GM19452 (cell line): Measurements from ENCODE around the gene DGUOK.

Experiments used
- ATAC-seq: cut with Tn5 transposase; IDR thresholded peaks from one replicate; pipeline ENCODE4 v1.9.1; 2021; ENCODE audit not compliant: unreplicated experiment

Gene DGUOK

DNA sequence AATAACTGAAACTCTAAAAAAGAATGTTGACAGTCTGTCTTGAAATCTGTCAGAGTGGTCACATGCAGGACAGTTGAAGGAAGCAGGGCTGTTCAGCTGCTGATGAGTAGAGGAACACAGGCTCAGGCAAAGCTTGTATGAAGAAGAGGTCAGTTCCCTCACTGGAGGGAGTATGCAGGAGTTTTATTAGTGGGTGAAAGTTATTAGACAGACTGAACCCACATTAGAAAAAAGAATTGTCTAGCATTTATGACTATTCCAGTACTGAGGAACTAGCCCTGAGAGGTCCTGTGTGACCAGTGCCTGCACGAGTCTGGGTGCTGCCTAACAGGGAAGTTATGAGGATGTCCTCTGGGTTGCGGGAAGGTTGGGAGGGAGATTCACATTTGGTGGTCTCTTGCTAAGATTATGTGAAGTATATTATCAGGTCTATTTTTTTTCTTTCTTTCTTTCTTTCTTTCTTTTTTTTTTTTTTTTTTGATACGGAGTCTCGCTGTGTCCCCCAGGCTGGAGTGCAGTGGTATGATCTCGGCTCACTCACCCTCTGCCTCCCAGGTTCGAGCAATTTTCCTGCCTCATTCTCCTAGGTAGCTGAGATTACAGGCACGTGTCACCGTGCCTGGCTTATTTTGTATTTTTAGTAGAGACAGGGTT is 67.6 kb downstream of the DGUOK start:
- ATAC-seq = no peak

DNA sequence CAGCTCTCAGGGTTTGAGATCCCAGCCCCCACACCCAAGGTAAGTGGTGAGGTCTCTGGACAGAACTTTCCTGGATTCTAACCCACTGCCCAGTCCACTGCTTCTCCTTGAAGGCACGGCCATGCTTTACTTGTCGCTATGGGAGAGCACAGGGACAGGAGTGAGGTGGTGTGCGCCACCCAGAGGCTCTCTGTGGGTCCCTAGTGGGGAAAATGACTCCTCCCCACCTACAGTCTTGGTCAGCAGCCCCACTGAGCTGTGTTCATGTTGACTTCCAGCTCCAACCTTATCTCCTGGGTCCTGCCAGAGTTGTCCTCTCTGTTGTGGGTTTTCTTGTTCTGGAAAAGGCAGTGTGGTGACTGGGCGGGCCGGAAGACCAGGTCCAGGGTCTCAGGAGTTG is 69.1 kb downstream of the DGUOK start:
- no peak for ATAC-seq

DNA sequence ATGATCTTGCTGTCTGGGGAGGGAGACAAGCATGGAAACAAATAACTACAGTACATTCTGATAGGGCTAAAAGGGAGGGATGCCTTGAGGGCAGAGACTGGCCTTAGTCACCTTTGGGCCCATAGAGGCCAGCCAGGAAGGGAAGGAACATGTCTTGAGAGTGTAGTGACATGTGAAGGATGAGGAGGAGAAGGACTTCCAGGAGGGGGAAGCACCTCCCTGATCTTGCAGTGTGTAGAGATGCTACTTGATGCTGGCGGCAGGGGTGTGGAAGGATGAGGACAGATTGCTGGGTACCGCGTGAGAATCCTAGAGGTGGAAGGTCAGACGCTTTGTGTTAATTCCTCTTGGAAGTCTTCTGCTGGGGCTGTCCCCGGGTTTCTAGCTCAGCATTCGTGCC is 71.1 kb downstream of the DGUOK start:
- no peak for ATAC-seq

DNA sequence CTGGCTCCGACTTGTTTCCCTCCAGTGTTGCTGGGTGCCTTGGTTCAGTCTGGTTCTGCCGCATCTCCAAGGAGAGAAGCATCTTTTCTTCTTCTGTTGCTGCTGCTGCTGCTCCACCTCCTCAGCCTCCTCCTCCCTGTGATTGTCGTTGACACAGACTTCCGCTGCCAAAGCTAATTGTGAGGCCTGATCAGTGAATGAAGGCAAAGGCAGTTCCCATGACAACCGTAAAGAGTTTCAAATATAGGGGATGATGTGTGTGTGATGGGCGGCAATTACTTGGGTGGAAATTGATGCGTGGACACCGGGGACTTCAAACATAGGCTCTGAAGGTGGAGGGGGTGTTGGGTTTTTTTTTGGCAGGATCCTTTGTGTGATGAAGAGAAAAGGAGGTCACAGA is 71.8 kb downstream of the DGUOK start:
- no peak for ATAC-seq

DNA sequence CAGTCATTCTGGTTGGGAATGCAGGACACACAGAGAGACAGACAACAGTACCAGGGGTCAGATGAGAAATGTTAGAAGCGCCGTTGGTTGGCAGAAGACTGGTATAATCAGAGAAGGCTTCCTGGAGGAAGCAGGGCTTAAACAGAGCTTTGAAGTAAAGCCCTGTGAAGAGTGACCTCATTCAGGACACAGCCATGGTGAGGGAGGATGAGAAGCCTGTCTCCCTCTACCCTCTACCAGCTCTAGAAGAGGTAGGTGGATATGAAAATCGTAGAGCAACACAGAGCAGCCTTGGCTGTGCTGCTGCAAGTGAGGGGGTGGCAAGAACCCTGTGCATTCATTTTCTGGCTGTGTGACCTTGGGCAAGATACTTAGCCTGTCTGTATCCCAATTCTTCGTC is 72.3 kb downstream of the DGUOK start:
- ATAC-seq = no peak

DNA sequence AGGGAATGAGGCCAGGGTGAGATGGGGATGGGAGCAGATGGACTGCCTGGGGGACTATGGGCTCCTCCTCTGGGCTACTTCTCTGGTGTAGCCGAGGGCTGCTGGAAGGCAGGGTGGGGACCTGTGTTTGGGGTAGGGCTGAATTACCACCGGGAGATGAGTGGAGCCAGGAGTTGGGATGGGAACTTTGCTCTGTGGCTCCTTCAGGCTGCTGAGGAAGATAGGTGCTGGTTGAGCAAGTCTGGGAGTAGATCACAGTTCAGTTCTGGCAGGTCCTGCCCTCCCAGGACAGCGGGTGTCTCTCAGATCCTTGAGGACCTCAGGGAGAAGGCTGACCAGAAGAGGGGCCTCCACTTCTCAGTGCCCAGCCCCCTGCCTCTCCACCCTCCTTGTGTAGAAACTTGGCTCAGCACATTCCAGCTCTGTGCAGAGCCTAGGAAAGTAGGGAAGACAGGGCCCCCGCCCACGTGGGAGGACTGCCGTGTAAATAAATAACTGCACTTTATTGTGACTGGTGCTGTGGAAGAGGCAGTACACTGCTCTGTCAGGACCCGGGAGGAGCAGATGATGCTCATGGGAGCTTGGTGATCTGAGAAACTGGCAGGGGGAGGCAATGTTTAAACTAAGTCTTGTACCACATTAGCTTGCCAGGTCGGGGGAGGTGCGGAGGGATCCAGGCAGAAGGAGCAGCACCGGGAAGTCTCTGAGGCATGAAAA is 73.4 kb downstream of the DGUOK start:
- no peak for ATAC-seq

- ATAC-seq = no peak
These were observed 74.0 kb downstream of the DGUOK start for GRCh38 chr2:74000666-74001065.

DNA sequence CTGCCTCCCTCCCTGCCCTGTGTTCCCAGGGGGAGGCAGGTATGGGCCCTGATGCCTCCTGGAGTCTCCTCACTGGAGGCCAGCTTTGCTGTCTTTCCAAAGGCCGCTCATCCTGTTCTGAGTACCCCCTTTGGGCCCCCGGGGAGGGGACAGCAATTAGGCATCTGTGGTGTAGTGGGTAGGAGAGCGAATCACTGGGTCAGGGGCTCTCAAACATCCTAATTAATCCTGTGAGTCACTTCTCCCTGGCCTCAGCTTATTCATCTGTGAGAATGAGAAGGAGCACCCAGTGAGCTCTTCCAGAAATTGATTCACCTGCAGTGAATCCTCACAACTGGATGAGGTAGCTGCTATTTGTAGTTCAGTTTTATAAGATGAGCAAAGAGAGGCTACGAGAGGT is 74.4 kb downstream of the DGUOK start:
- no peak for ATAC-seq

DNA sequence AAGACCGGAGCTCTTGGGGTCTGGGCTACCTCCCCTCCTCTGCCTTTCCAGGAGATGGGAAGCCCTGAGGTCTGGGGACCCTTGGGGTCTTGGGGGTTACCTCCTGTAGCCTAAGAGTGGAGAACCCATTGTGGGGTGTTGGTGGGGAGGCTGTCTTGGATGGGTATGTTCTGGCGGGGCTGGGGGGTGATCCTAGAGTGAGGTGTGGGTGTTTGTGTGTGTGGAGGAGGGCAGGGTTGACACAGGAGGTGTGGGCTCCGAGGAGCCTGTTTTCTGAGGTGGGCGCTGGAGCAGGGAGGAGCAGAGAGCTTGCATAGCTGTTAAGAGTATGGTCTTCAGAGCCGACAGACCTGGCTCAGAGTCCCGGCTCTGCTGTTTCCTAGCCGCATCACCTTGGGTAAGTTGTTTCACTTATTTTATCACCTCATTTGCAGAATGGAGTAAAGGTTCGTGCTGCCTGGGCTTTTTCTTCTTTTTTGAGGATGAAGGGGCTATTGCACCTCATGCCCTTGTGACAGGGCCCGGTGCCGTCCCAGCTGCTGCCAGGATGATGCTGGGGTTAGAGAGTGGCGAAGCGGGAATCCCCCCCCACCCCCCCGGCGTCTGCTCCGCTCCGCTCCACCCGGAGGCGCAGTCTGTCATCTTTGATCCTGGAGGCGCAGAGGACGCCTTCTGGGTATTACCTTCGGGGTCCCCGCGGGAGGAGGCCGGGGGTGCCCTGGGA is 75.3 kb downstream of the DGUOK start:
- ATAC-seq = peak; percentile 57

DNA sequence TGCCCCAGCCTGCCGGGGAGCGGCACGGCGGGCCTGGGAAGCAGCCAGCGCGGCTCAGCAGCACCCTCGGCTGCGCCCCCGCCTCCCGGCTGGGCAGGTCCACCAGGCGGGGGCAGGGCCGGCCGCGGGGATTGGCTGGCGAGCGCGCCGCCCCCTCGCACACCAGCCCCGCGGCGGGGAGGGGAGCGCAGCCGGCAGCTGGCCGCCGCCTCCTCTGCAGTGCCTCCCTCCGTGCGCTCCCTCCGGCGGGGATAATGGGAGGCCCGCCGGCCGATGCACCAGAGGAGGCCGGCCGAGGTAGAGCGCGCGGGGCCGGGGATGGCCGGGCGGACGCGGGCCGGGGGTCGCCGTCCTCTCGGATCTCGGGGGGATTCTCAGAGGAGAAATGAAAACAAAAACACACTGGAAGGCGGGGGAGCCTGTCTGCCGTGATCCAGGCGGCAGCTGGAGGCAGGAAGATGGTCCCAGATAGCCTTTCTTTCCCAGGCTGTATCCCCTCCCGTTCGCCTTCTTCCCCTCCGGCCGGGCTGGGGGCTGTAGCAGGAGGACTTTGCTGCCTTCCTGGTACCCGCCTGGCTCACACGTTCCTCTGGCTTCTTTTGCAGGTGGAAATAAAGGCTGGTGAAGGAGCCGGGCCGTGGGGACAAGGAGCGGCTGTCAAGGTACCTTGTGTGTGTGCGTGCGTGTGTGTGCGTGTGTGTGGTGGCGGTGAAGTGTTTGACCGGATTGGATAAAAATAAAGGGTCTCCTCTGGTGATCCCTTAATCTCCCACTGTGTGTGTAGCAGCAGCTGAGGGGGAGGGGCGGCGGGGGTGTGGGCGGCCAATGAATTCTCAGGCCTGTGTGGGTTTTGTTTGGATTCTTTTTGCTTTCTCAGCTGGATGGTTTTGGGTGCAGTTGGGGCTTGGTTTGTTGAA is 76.1 kb downstream of the DGUOK start:
- ATAC-seq = peak; percentile 97

DNA sequence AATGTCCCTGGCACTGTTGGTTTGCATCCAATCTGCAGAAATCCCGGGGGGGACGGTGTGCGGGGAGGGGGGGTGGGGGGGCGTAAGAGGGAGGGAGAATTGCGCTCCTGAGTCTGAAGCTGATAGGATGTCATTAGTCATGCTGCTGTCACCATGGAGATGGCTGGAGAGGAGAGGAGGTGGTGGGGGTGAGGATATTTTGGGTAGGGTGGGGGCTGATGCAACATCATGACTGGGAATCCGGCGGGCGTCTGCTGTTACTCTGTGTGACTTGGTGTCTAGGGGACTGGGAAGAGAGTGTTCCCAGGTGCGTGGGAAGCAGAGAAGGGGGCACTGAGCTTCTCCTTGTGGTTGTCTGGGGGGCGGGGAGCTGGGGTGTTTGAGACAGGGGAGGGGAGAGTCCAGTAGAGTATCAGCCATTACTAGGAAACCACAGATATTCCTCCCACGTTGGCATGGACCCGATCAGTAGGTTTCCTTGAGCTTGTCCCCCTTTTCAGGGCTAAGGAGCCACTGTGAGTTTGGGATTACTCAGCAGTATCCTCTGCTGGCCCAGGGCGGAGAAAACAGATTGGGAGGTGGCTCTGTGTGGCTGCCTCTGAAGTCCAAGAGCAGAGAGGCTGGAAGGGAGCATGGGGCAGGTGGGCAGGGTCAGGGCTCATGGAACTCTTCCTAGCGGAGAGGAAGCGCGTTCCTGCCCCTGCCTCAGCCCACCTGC is 77.0 kb downstream of the DGUOK start:
- ATAC-seq = no peak

- ATAC-seq = no peak
These were observed 77.8 kb downstream of the DGUOK start for GRCh38 chr2:74004212-74005182.

DNA sequence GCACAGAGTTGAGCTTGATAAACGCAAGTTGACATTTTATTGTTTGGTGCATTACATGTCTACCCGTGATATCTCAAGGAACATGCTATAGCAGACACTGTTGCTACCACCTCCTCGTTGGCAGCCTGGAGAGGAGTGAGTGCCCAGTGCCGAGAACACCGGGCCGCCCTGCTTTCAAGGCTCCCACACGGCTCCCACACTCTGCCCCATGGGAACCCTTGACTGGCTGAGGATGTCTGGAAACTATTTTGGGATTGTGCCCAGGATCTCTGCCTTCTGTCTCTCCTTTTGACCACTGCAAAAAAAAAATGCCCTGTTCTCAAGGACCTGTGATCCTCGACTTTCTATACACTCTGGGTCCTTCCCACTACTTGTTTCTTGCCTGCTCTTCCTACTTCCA is 79.1 kb downstream of the DGUOK start:
- ATAC-seq = no peak

DNA sequence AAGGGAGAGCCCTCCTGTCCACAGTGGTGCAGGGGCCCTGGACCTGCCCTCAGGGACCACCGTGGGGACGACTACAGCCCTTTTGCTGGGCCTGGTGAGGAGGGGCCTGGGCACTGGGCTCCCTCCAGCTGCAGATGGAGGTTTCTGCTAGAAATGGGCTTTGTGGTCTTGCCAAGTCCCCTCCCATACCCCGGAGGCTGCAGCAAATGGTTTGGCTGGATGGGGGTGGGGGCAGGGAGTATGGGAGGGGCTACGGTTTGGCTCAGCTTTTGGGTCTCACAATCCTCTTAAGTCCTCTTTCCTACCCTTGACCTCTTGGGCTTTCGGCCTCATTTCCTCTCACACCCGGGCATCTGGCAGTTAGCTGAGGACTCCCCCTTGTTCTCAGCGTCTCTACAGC is 79.8 kb downstream of the DGUOK start:
- ATAC-seq = no peak

DNA sequence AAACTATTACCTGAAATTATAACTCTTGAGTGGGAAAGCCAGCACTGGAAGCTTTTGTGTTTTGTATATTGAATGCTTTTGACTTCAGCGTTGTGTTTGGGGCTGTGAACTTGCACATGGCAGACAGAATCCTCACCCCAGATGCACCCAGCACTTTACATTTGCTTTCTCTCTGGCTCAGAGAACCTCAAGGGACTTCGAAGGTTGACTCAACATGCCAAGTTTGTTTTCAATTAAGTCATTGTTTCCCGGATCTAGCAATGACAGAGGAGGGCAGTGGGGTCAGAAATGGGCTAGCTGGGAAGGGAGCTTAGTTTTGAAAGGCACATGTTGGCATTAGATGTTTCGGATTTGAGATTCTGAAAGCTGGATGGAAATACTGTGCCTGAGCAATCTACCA is 80.4 kb downstream of the DGUOK start:
- no peak for ATAC-seq

DNA sequence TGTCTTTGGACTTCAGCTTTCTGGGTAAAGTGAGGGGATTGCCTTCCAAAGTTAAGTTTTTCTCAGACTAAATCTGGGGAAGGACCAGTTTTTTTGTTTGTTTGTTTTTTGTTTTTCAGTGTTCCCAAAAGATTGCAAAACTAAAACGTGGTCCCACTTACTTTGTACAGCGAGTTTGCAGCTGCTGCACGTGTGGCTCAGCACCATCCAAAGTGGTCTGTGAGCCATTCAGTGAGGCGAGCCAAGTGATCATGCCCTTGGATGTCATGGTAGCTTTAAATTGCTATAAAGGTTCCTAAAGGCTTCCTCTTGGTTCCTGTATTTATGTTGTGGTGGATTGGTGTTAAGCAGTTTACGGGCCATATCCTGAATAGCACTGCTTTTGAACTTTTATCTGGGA is 81.0 kb downstream of the DGUOK start:
- no peak for ATAC-seq
